Lower leg skin (tissue), 3 donors: ENCODE data around the gene S100G.
"Not testable (repeated sequence)": the region's sequence is repeated elsewhere in the genome, so short reads cannot be mapped to it uniquely, and the experiment has no call there.

Experiments
- POLR2A ChIP-seq, 2 donors: fragments of 450-650 bp; IDR thresholded peaks; one replicate each; pipeline ENCODE4 v1.6.1; 2016 to 2017; ENCODE audit warnings: antibody characterized with exemption in 2 of 2, mild to moderate bottlenecking in 1 of 2, moderate library complexity in 1 of 2
- TF ChIP-seq, protein P1 (sequence below), 3 donors: fragments of 450-650 bp; IDR thresholded peaks; one replicate each; pipeline ENCODE4 v1.5.1; 2016; ENCODE audit warnings: antibody characterized with exemption in 3 of 3, mild to moderate bottlenecking in 3 of 3, moderate library complexity in 2 of 3

DNA sequence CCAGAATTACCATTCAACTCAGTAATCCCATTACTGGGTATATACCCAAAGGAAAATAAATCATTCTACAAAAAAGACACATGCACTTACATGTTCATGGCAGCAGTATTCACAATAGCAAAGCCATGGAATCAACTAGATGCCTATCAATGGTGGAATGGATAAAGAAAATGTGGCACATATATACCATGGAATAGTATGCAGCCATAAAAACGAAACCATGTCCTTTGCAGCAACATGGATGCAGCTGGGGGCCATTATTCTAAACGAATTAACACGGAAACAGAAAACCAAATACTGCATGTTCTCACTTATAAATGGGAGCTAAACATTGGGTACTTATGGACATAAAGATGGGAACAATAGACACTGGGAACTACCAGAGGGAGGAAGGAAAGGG, 39.3 kb upstream of the S100G start:
- TF ChIP-seq, protein P1, sequence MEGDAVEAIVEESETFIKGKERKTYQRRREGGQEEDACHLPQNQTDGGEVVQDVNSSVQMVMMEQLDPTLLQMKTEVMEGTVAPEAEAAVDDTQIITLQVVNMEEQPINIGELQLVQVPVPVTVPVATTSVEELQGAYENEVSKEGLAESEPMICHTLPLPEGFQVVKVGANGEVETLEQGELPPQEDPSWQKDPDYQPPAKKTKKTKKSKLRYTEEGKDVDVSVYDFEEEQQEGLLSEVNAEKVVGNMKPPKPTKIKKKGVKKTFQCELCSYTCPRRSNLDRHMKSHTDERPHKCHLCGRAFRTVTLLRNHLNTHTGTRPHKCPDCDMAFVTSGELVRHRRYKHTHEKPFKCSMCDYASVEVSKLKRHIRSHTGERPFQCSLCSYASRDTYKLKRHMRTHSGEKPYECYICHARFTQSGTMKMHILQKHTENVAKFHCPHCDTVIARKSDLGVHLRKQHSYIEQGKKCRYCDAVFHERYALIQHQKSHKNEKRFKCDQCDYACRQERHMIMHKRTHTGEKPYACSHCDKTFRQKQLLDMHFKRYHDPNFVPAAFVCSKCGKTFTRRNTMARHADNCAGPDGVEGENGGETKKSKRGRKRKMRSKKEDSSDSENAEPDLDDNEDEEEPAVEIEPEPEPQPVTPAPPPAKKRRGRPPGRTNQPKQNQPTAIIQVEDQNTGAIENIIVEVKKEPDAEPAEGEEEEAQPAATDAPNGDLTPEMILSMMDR (IDR thresholded peaks at IDR 0.05), result not testable (repeated sequence)
- TF ChIP-seq POLR2A (IDR thresholded peaks at IDR 0.05), result not testable (repeated sequence)
